ENCODE results near the gene EXOC3L4.

Gene EXOC3L4

DNA sequence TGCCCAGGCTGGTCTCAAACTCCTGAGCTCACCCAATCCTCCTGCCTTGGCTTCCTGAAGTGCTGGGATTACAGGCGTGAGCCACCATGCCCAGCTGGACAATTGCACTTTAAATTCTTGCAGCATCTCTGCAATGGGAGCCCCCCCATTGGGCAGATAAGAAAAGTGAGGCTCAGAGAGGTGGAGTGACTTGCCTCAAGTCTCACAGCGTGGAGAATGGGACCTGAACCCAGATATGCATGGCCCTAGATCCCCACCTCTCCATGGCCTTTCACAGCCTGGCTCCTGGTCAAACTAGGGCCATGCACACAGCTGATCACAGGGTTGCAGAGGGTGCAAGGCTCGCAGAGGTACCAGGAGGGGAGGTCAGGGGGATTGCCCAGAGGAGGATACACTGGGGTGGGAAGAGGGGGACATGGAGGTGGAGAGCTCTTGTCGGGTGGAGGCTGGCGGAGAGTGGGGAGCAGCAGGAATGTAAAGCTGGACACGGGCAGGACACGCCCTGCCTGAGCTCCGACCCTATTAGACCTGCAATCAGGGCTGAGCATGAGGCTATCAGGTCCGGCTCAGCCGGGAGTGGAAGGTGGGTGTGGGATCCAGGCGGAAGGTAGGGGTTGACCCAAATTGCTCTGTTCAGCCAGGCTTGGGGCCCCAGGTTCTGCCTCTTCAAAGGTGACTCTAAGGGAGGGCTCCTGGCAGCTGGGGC is 6.9 kb downstream of the EXOC3L4 start:
- TF ChIP-seq, protein P1, sequence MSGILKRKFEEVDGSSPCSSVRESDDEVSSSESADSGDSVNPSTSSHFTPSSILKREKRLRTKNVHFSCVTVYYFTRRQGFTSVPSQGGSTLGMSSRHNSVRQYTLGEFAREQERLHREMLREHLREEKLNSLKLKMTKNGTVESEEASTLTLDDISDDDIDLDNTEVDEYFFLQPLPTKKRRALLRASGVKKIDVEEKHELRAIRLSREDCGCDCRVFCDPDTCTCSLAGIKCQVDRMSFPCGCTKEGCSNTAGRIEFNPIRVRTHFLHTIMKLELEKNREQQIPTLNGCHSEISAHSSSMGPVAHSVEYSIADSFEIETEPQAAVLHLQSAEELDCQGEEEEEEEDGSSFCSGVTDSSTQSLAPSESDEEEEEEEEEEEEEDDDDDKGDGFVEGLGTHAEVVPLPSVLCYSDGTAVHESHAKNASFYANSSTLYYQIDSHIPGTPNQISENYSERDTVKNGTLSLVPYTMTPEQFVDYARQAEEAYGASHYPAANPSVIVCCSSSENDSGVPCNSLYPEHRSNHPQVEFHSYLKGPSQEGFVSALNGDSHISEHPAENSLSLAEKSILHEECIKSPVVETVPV (CRISPR knock-in tag; IDR thresholded peaks at IDR 0.05), result no peak
- TF ChIP-seq, protein P2, sequence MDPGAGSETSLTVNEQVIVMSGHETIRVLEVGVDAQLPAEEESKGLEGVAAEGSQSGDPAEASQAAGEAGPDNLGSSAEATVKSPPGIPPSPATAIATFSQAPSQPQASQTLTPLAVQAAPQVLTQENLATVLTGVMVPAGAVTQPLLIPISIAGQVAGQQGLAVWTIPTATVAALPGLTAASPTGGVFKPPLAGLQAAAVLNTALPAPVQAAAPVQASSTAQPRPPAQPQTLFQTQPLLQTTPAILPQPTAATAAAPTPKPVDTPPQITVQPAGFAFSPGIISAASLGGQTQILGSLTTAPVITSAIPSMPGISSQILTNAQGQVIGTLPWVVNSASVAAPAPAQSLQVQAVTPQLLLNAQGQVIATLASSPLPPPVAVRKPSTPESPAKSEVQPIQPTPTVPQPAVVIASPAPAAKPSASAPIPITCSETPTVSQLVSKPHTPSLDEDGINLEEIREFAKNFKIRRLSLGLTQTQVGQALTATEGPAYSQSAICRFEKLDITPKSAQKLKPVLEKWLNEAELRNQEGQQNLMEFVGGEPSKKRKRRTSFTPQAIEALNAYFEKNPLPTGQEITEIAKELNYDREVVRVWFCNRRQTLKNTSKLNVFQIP (CRISPR knock-in tag; IDR thresholded peaks at IDR 0.05; ENCODE audit: borderline replicate concordance, low read depth), result no peak
- ATAC-seq, result no peak

DNA sequence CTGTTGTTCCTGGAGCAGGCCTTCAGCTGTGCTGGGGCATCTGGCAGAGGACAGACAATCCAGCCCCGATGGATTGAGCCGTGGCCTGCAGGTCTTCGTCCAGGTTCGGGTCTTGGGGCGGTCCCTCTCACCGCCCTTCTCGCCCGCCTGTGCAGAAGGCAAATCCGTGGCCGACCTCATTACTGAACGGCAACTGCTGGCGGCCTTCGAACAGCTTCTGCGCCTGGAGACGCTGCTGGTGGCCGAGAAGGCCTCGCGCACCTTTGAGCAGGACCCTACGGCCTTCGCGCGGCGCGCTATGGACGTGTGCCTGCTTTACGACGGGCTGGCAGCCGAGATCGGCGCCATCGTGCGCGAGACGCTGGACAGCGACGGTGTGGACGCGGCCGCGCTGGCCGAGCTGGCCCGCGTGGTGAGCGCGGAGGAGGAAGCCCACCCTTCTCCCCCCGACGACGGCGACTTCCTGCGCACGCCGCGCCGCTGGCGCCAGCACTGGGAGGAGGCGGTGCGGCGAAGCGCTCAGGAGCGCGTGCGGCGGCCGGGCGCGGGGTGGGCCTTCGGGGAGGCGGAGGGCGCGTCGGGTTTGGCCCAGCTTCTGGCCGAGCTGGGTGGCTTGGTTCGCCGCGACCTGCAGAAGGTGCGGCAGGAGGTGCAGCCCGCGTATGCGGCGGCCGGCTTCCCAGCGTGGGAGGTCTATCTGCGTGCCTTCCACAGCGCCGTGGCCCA is 7.6 kb downstream of the EXOC3L4 start:
- no peak for ATAC-seq
- TF ChIP-seq ZNF70 (CRISPR knock-in tag; IDR thresholded peaks at IDR 0.05) (no peak), ZFP30 (CRISPR knock-in tag; IDR thresholded peaks at IDR 0.05) (no peak), ZNF565 (CRISPR knock-in tag; conservative IDR thresholded peaks at IDR 0.05; ENCODE audit: low read depth) (no peak), ZC3H10 (CRISPR knock-in tag; IDR thresholded peaks at IDR 0.05) (no peak), ZFP3 (CRISPR knock-in tag; IDR thresholded peaks at IDR 0.05) (no peak), ZNF8 (CRISPR knock-in tag; IDR thresholded peaks at IDR 0.05) (no peak), TOX (CRISPR knock-in tag; IDR thresholded peaks at IDR 0.05; ENCODE audit: borderline replicate concordance) (no peak), RARB (CRISPR knock-in tag; IDR thresholded peaks at IDR 0.05) (no peak), SNAI2 (CRISPR knock-in tag; IDR thresholded peaks at IDR 0.05) (no peak), ESRRG (CRISPR knock-in tag; IDR thresholded peaks at IDR 0.05) (no peak)
- TF ChIP-seq, protein P1 (CRISPR knock-in tag; IDR thresholded peaks at IDR 0.05), result no peak
- TF ChIP-seq, protein P3, sequence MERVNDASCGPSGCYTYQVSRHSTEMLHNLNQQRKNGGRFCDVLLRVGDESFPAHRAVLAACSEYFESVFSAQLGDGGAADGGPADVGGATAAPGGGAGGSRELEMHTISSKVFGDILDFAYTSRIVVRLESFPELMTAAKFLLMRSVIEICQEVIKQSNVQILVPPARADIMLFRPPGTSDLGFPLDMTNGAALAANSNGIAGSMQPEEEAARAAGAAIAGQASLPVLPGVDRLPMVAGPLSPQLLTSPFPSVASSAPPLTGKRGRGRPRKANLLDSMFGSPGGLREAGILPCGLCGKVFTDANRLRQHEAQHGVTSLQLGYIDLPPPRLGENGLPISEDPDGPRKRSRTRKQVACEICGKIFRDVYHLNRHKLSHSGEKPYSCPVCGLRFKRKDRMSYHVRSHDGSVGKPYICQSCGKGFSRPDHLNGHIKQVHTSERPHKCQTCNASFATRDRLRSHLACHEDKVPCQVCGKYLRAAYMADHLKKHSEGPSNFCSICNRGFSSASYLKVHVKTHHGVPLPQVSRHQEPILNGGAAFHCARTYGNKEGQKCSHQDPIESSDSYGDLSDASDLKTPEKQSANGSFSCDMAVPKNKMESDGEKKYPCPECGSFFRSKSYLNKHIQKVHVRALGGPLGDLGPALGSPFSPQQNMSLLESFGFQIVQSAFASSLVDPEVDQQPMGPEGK (CRISPR knock-in tag; IDR thresholded peaks at IDR 0.05; ENCODE audit: borderline replicate concordance), result no peak
- TF ChIP-seq, protein P4, sequence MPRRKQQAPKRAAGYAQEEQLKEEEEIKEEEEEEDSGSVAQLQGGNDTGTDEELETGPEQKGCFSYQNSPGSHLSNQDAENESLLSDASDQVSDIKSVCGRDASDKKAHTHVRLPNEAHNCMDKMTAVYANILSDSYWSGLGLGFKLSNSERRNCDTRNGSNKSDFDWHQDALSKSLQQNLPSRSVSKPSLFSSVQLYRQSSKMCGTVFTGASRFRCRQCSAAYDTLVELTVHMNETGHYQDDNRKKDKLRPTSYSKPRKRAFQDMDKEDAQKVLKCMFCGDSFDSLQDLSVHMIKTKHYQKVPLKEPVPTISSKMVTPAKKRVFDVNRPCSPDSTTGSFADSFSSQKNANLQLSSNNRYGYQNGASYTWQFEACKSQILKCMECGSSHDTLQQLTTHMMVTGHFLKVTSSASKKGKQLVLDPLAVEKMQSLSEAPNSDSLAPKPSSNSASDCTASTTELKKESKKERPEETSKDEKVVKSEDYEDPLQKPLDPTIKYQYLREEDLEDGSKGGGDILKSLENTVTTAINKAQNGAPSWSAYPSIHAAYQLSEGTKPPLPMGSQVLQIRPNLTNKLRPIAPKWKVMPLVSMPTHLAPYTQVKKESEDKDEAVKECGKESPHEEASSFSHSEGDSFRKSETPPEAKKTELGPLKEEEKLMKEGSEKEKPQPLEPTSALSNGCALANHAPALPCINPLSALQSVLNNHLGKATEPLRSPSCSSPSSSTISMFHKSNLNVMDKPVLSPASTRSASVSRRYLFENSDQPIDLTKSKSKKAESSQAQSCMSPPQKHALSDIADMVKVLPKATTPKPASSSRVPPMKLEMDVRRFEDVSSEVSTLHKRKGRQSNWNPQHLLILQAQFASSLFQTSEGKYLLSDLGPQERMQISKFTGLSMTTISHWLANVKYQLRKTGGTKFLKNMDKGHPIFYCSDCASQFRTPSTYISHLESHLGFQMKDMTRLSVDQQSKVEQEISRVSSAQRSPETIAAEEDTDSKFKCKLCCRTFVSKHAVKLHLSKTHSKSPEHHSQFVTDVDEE (CRISPR knock-in tag; IDR thresholded peaks at IDR 0.05), result no peak
- TF ChIP-seq, protein P2 (CRISPR knock-in tag; IDR thresholded peaks at IDR 0.05; ENCODE audit: borderline replicate concordance, low read depth), result no peak

DNA sequence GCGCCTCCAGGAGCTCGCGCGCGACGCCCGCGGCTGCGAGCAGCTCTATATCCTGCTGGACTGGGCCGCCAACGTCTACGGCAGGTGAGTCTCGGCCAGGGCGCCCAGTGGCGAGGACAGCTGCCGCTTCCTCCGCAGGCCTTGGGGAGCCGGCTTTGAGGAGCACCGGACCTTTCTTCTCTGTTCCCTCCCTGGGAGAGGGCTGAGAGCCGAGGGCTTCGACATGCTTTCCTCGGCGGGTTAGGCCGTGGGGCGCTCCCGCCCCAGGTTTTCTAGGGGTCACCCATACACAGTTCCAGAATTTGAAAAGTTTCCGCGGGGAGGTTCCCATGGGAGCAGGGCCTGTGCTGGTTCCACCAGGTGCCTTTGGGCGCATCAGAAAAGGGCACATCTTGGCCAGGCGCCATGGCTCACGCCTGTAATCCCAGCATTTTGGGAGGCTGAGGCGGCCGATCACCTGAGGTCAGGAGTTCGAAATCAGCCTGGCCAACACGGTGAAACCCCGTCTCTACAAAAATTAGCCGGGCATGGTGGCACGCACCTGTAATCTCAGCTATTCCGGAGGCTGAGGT is 8.2 kb downstream of the EXOC3L4 start:
- TF ChIP-seq ZFP3 (CRISPR knock-in tag; IDR thresholded peaks at IDR 0.05), result no peak
- TF ChIP-seq SNAI2 (CRISPR knock-in tag; IDR thresholded peaks at IDR 0.05), result no peak
- TF ChIP-seq TCF4 (CRISPR knock-in tag; IDR thresholded peaks at IDR 0.05; ENCODE audit: borderline replicate concordance), result no peak
- TF ChIP-seq, protein P5, sequence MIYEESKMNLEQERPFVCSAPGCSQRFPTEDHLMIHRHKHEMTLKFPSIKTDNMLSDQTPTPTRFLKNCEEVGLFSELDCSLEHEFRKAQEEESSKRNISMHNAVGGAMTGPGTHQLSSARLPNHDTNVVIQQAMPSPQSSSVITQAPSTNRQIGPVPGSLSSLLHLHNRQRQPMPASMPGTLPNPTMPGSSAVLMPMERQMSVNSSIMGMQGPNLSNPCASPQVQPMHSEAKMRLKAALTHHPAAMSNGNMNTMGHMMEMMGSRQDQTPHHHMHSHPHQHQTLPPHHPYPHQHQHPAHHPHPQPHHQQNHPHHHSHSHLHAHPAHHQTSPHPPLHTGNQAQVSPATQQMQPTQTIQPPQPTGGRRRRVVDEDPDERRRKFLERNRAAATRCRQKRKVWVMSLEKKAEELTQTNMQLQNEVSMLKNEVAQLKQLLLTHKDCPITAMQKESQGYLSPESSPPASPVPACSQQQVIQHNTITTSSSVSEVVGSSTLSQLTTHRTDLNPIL (CRISPR knock-in tag; IDR thresholded peaks at IDR 0.05; ENCODE audit: low read depth), result no peak
- TF ChIP-seq PPARA (CRISPR knock-in tag; IDR thresholded peaks at IDR 0.05; ENCODE audit: borderline replicate concordance), result no peak
- no peak for TF ChIP-seq ZNF565 (CRISPR knock-in tag; conservative IDR thresholded peaks at IDR 0.05; ENCODE audit: low read depth)
- TF ChIP-seq ZNF70 (CRISPR knock-in tag; IDR thresholded peaks at IDR 0.05), result no peak
- no peak for ATAC-seq
